ENCODE results near the gene SYNE1. TPM values are rescaled to one million over a fixed set of nuclear protein-coding genes. Genes with fewer than 3 reads are reported as not detected.

The SYNE1 gene
- total RNA-seq, 1 experiment from 2014 or later: 3.0 TPM

DNA sequence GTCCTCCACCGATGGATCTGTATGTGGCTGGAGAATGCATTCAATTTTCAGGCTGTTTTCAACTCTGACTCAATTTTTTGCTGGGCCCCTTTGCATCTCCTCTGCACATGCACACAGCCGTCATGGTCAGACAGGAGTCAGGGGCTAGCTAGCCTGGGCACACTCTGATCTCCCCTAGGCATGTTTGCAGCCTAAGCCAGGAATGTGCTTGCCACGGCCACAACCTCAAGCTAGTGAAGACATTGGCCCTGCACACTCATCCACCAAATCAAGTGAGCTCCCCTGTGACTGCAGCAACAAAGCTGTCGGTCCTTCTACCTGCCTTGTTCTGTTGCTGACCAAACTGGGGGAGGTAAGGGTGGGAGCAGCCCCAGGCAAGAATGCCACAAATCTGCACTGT lies 529.2 kb downstream of the SYNE1 start:
- H3K4me2 ChIP-seq (ENCODE audit: insufficient read depth, insufficient read length, low read length): no peak overlapping the region
- H3K4ac ChIP-seq (ENCODE audit: low read depth, low read length): no peak overlapping the region
- no CpG with 5 or more reads among the region's 4 CpGs for WGBS (ENCODE audit: extremely low coverage, insufficient read length, low lambda C conversion rate)
- H3K79me1 ChIP-seq (ENCODE audit: insufficient read depth, low read depth, low read length, poor library complexity, severe bottlenecking): no peaks in the 10 kb centered on the region
- H3K14ac ChIP-seq (ENCODE audit: insufficient read depth, low read length): no peak overlapping the region
- H3K9ac ChIP-seq (ENCODE audit: extremely low read depth, insufficient read length, low read length): no peak overlapping the region
- no peaks in the 10 kb centered on the region for H3K36me3 Mint-ChIP-seq (ENCODE audit: insufficient read depth in 1 of 3, low read depth in 3 of 3)
- no peaks in the 10 kb centered on the region for H3K27me3 ChIP-seq (ENCODE audit: insufficient read depth, low read length)
- H3T11ph ChIP-seq (ENCODE audit: low read length): no peak overlapping the region
- no peak overlapping the region for H3K27ac ChIP-seq (ENCODE audit: insufficient read length, low read depth, low read length)
- H3K9me3 Mint-ChIP-seq: no peaks in the 10 kb centered on the region
- H2BK20ac ChIP-seq (ENCODE audit: low read depth, low read length, poor library complexity, severe bottlenecking): no peak overlapping the region
- no peak overlapping the region for H2BK12ac ChIP-seq (ENCODE audit: insufficient read length, low read depth, low read length)
- H3K23me2 ChIP-seq (ENCODE audit: insufficient read length, low read depth, low read length, poor library complexity, severe bottlenecking): no peaks in the 10 kb centered on the region
- H2BK15ac ChIP-seq (ENCODE audit: low read depth, low read length): no peak overlapping the region
- no peak overlapping the region for H4K5ac ChIP-seq (ENCODE audit: insufficient read length, low read depth, low read length)
- peaks cover 8 to 9% of the 10 kb centered on the region in 2 experiments; a peak in 3 of 4 replicates for H3K4me1 Mint-ChIP-seq
- DNase-seq: no peak
- H2BK120ac ChIP-seq (ENCODE audit: low read depth, low read length, poor library complexity, severe bottlenecking): no peak overlapping the region
- no peak overlapping the region; a peak in 1 of 7 replicates for H3K27ac Mint-ChIP-seq
- H3K56ac ChIP-seq (ENCODE audit: insufficient read length, low read depth, low read length): no peak overlapping the region
- no peak overlapping the region for H4K91ac ChIP-seq (ENCODE audit: insufficient read length, low read depth, low read length)
- no peak overlapping the region for H3K4me3 Mint-ChIP-seq
- H3K79me2 ChIP-seq (ENCODE audit: insufficient read depth, low read length): no peaks in the 10 kb centered on the region
- H4K8ac ChIP-seq (replicated peaks; ENCODE audit: insufficient read length, low read depth, low read length): no peak overlapping the region
- H4K20me1 ChIP-seq (ENCODE audit: control insufficient read depth, insufficient read depth, insufficient read length): no peaks in the 10 kb centered on the region
- no peaks in the 10 kb centered on the region for H3K4me1 ChIP-seq (ENCODE audit: insufficient read depth, low read length)
- H2AK5ac ChIP-seq (ENCODE audit: insufficient read length, low read length): no peak overlapping the region
- H3K27me3 Mint-ChIP-seq (ENCODE audit: low read depth): no peaks in the 10 kb centered on the region
- no peaks in the 10 kb centered on the region for H3K9me3 ChIP-seq (ENCODE audit: control insufficient read depth, low read depth, low read length)
- no peak overlapping the region for H3K23ac ChIP-seq (ENCODE audit: insufficient read length, low read depth, low read length)
- no peak overlapping the region for H3K18ac ChIP-seq (ENCODE audit: insufficient read length, low read depth, low read length)
- H2AFZ ChIP-seq (ENCODE audit: low read length): no peak overlapping the region
- TF ChIP-seq, protein P1, sequence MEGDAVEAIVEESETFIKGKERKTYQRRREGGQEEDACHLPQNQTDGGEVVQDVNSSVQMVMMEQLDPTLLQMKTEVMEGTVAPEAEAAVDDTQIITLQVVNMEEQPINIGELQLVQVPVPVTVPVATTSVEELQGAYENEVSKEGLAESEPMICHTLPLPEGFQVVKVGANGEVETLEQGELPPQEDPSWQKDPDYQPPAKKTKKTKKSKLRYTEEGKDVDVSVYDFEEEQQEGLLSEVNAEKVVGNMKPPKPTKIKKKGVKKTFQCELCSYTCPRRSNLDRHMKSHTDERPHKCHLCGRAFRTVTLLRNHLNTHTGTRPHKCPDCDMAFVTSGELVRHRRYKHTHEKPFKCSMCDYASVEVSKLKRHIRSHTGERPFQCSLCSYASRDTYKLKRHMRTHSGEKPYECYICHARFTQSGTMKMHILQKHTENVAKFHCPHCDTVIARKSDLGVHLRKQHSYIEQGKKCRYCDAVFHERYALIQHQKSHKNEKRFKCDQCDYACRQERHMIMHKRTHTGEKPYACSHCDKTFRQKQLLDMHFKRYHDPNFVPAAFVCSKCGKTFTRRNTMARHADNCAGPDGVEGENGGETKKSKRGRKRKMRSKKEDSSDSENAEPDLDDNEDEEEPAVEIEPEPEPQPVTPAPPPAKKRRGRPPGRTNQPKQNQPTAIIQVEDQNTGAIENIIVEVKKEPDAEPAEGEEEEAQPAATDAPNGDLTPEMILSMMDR (conservative IDR thresholded peaks at IDR 0.05): no peak
- no peak overlapping the region for H2BK5ac ChIP-seq (ENCODE audit: insufficient read length, low read length)
